Neural cell (in vitro differentiated cells): ENCODE results near the gene COBL.

Source experiments
- EP300 ChIP-seq: fragments of 450-650 bp; conservative IDR thresholded peaks from 2 replicates; pipeline ENCODE4 v1.6.1; 2014; ENCODE audit warnings: antibody characterized with exemption, mild to moderate bottlenecking, moderate library complexity; ENCODE audit not compliant: poor library complexity, severe bottlenecking
- EZH2 ChIP-seq: fragments of 200-600, 300-800 bp; shearing (Covaris generic), sonication (generic); IDR thresholded peaks from 2 replicates; pipeline ENCODE4 v1.6.1; 2014; ENCODE audit warnings: antibody characterized with exemption, low read length, borderline replicate concordance, mild to moderate bottlenecking; ENCODE audit not compliant: insufficient read depth, poor library complexity, severe bottlenecking
- MXI1 ChIP-seq: fragments of 450-650 bp; conservative IDR thresholded peaks from 2 replicates; pipeline ENCODE4 v1.6.1; 2014; ENCODE audit warnings: antibody characterized with exemption, mild to moderate bottlenecking; ENCODE audit not compliant: poor library complexity, severe bottlenecking
- POLR2AphosphoS5 ChIP-seq: IDR thresholded peaks from 2 replicates; pipeline ENCODE4 v1.6.1; 2012
- SMC3 ChIP-seq: fragments of 450-650 bp; conservative IDR thresholded peaks from 2 replicates; pipeline ENCODE4 v1.6.1; 2014; ENCODE audit warnings: antibody characterized with exemption, mild to moderate bottlenecking, moderate library complexity; ENCODE audit not compliant: poor library complexity
- TAF1 ChIP-seq: IDR thresholded peaks from 2 replicates; pipeline ENCODE4 v1.6.1; 2012; ENCODE audit warnings: low read depth
- TF ChIP-seq, protein P1 (sequence below): fragments of 450-650 bp; IDR thresholded peaks from 2 replicates; pipeline ENCODE4 v1.5.1; 2014; ENCODE audit warnings: antibody characterized with exemption, mild to moderate bottlenecking, moderate library complexity; ENCODE audit not compliant: poor library complexity, severe bottlenecking
- TF ChIP-seq, protein P2 (sequence below): IDR thresholded peaks from 2 replicates; pipeline ENCODE4 v1.6.1; 2012; ENCODE audit warnings: borderline replicate concordance

DNA sequence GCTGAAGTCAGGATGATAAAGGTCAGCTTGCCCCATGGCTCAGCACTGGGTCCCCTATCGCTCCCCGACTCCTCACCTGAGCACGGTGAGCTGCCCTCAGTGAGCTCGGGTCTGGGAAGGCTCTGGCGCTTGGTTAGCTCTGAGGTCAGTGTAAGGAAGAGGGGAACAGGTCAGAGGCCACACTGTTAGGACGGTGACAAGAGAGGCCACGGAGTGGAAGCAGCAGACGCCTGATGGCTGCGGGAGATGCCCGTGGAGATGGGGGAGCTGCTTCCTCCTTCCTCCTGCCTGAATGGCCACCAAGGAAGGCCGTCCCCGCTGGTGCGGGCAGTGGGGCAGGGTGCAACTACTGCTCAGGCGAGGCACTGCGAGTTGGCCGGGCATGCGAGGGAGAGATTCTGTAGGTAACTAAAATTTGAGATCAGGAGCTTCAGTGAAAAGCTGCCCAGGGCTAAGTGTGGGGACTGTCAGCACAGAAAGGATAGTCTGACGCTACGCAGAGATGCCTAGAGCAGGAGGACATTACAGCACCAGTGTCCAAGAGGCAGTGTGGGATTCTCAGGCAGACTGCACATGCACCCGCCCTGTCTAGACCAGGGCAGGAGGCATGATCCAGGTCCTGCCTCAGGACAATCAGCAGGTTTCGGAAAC, 302.6 kb downstream of the COBL start:
- TF ChIP-seq, protein P1, sequence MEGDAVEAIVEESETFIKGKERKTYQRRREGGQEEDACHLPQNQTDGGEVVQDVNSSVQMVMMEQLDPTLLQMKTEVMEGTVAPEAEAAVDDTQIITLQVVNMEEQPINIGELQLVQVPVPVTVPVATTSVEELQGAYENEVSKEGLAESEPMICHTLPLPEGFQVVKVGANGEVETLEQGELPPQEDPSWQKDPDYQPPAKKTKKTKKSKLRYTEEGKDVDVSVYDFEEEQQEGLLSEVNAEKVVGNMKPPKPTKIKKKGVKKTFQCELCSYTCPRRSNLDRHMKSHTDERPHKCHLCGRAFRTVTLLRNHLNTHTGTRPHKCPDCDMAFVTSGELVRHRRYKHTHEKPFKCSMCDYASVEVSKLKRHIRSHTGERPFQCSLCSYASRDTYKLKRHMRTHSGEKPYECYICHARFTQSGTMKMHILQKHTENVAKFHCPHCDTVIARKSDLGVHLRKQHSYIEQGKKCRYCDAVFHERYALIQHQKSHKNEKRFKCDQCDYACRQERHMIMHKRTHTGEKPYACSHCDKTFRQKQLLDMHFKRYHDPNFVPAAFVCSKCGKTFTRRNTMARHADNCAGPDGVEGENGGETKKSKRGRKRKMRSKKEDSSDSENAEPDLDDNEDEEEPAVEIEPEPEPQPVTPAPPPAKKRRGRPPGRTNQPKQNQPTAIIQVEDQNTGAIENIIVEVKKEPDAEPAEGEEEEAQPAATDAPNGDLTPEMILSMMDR, result no peak
- TF ChIP-seq, protein P2, sequence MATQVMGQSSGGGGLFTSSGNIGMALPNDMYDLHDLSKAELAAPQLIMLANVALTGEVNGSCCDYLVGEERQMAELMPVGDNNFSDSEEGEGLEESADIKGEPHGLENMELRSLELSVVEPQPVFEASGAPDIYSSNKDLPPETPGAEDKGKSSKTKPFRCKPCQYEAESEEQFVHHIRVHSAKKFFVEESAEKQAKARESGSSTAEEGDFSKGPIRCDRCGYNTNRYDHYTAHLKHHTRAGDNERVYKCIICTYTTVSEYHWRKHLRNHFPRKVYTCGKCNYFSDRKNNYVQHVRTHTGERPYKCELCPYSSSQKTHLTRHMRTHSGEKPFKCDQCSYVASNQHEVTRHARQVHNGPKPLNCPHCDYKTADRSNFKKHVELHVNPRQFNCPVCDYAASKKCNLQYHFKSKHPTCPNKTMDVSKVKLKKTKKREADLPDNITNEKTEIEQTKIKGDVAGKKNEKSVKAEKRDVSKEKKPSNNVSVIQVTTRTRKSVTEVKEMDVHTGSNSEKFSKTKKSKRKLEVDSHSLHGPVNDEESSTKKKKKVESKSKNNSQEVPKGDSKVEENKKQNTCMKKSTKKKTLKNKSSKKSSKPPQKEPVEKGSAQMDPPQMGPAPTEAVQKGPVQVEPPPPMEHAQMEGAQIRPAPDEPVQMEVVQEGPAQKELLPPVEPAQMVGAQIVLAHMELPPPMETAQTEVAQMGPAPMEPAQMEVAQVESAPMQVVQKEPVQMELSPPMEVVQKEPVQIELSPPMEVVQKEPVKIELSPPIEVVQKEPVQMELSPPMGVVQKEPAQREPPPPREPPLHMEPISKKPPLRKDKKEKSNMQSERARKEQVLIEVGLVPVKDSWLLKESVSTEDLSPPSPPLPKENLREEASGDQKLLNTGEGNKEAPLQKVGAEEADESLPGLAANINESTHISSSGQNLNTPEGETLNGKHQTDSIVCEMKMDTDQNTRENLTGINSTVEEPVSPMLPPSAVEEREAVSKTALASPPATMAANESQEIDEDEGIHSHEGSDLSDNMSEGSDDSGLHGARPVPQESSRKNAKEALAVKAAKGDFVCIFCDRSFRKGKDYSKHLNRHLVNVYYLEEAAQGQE, result no peak
- TF ChIP-seq MXI1, result no peak
- no peak for TF ChIP-seq EP300
- TF ChIP-seq TAF1, result no peak
- no peak for TF ChIP-seq POLR2AphosphoS5
- no peak for TF ChIP-seq EZH2
- no peak for TF ChIP-seq SMC3
